B cell (primary cell): ENCODE measurements around the gene MATN3. TPM values are rescaled to one million over a fixed set of nuclear protein-coding genes. Genes with fewer than 3 reads are reported as not detected.

Experiments
- ATAC-seq: fragments of 200-7000 bp; cut with Tn5 transposase; one replicate; pipeline ENCODE4 v1.10.0; 2021; ENCODE audit warnings: low read depth, mild to moderate bottlenecking, moderate number of reproducible peaks, moderate library complexity
- CTCF ChIA-PET: fragments of 350-600 bp; sonication (Branson Sonifier 250); formaldehyde crosslinking; loops from one replicate; lab custom pipeline; 2021; ENCODE audit warnings: antibody characterized with exemption, inconsistent platforms; lab: Charles Lee
- POLR2A ChIA-PET: fragments of 350-600 bp; sonication (Branson Sonifier 250); formaldehyde crosslinking; loops from one replicate; lab custom pipeline; 2021; ENCODE audit warnings: antibody characterized with exemption; lab: Charles Lee
- DNase-seq: peaks from one replicate; pipeline ENCODE4 v3.0.0; 2013
- H2AFZ ChIP-seq: 2 replicates; pipeline ENCODE4 v1.6.1; 2012; ENCODE audit warnings: mild to moderate bottlenecking, low read depth, low read length; ENCODE audit not compliant: insufficient read depth, poor library complexity, severe bottlenecking
- H3K27ac ChIP-seq, 2 donors: 1 replicate in 1 of 2; 2 replicates in 1 of 2; pipeline ENCODE4 v1.5.1; 2012 to 2013; ENCODE audit warnings: low read length in 2 of 2, mild to moderate bottlenecking in 2 of 2, moderate library complexity in 1 of 2
- H3K27me3 ChIP-seq, 4 experiments: fragments of 200-600 bp in 1 of 4; sonication (generic) in 1 of 4; replicated peaks in 1 of 4; 1 replicate in 2 of 4; 2 replicates in 2 of 4; pipeline versions ENCODE4 v1.6.1 to v1.7.0; 2013 to 2016; ENCODE audit warnings: low read length in 3 of 4, mild to moderate bottlenecking in 2 of 4, mixed read lengths in 1 of 4, moderate library complexity in 1 of 4; ENCODE audit not compliant: insufficient read depth in 4 of 4, control insufficient read depth in 3 of 4; ENCODE audit errors: control extremely low read depth in 1 of 4
- H3K36me3 ChIP-seq, 2 experiments: replicated peaks in 1 of 2; 1 replicate in 1 of 2; 2 replicates in 1 of 2; pipeline versions ENCODE4 v1.6.1 to v1.7.1; 2013; ENCODE audit warnings: low read length in 1 of 2; ENCODE audit not compliant: insufficient read depth in 2 of 2, control insufficient read depth in 1 of 2; ENCODE audit errors: control extremely low read depth in 1 of 2, extremely low read depth in 1 of 2
- H3K4me1 ChIP-seq, 2 donors: fragments of 200-600 bp in 1 of 2; sonication (generic) in 1 of 2; 1 replicate in 1 of 2; 2 replicates in 1 of 2; pipeline versions ENCODE4 v1.5.1 to v1.6.1; 2013 to 2017; ENCODE audit warnings: low read length in 2 of 2; ENCODE audit not compliant: control insufficient read depth in 2 of 2, insufficient read depth in 2 of 2
- H3K4me2 ChIP-seq: replicated peaks from 2 replicates; pipeline ENCODE3; 2012; ENCODE audit warnings: mild to moderate bottlenecking, low read depth, low read length; ENCODE audit not compliant: poor library complexity, severe bottlenecking
- H3K4me3 ChIP-seq, 5 experiments: fragments of 200-600 bp in 1 of 5; sonication (generic) in 1 of 5; 1 replicate in 3 of 5; 2 replicates in 2 of 5; pipeline versions ENCODE4 v1.5.1 to v1.7.0; 2011 to 2016; ENCODE audit warnings: low read length in 4 of 5, mild to moderate bottlenecking in 4 of 5, low read depth in 2 of 5, control low read depth in 1 of 5, moderate library complexity in 1 of 5; ENCODE audit not compliant: insufficient read depth in 1 of 5; ENCODE audit errors: control extremely low read depth in 1 of 5, extremely low read depth in 1 of 5
- H3K79me2 ChIP-seq: fragments of 200-600 bp; sonication (generic); one replicate; pipeline ENCODE4 v1.6.0; 2016; ENCODE audit warnings: low read length; ENCODE audit not compliant: control insufficient read depth, insufficient read depth
- H3K9ac ChIP-seq: fragments of 200-600 bp; sonication (generic); 2 replicates; pipeline ENCODE4 v1.6.1; 2017; ENCODE audit warnings: mild to moderate bottlenecking, low read length, moderate library complexity
- H3K9me3 ChIP-seq, 3 donors: one replicate each; pipeline versions ENCODE4 v1.6.1 to v1.7.1; 2013; ENCODE audit warnings: low read length in 2 of 3; ENCODE audit not compliant: control insufficient read depth in 2 of 3, insufficient read depth in 1 of 3; ENCODE audit errors: control extremely low read depth in 1 of 3
- H4K20me1 ChIP-seq: 2 replicates; pipeline ENCODE4 v1.6.0; 2012; ENCODE audit warnings: mild to moderate bottlenecking, low read length; ENCODE audit not compliant: insufficient read depth, control insufficient read depth, poor library complexity, severe bottlenecking
- H3K27ac Mint-ChIP-seq: one replicate; pipeline ENCODE4 v1.8.0; 2021; ENCODE audit warnings: mixed read lengths
- H3K27me3 Mint-ChIP-seq: one replicate; pipeline ENCODE4 v1.8.0; 2021; ENCODE audit warnings: mixed read lengths
- H3K4me1 Mint-ChIP-seq: one replicate; pipeline ENCODE4 v1.8.0; 2021; ENCODE audit warnings: mixed read lengths
- H3K4me3 Mint-ChIP-seq: one replicate; pipeline ENCODE4 v1.8.0; 2021; ENCODE audit warnings: mixed read lengths
- H3K9me3 Mint-ChIP-seq: one replicate; pipeline ENCODE4 v1.8.0; 2022; ENCODE audit warnings: mixed read lengths; ENCODE audit not compliant: insufficient read depth
- EZH2 ChIP-seq: IDR thresholded peaks from 2 replicates; pipeline ENCODE4 v1.6.1; 2012; ENCODE audit warnings: borderline replicate concordance, low read depth, mild to moderate bottlenecking, moderate library complexity, low read length; ENCODE audit not compliant: insufficient read depth, poor library complexity, severe bottlenecking
- WGBS: methylation state at CpG from one replicate; pipeline ENCODE4 v1.1.5; 2013; ENCODE audit warnings: missing lambda C conversion rate; ENCODE audit not compliant: insufficient coverage; 5-methylcytosine and 5-hydroxymethylcytosine counted together
- intact Hi-C: fragments of 100-400 bp; cut with micrococcal nuclease; formaldehyde crosslinking; loops from one replicate; pipeline ENCODE4 v1.10.0; 2022
- polyA plus RNA-seq: library from polyadenylated mRNA; depleted of rRNA; stranded (reverse); fragments of >200 nt; gene quantifications from 2 replicates; pipeline ENCODE4 v1.2.3, GENCODE V29; 2012
- total RNA-seq, 2 donors: library from RNA; stranded (reverse); fragments of 120-200 nt in 1 of 2; gene quantifications; 1 replicate in 1 of 2; 2 replicates in 1 of 2; pipeline versions ENCODE4 v1.2.3 to v1.2.4, GENCODE V29; 2013 to 2022
- TF ChIP-seq, protein P1 (sequence below): fragments of 200-600 bp; IDR thresholded peaks from one replicate; pipeline ENCODE4 v1.8.0; 2022; ENCODE audit warnings: antibody characterized with exemption, mild to moderate bottlenecking

MATN3 gene
- total and polyA plus RNA-seq, 2 donors (not counting 1 experiment from before 2014, with no cell fraction given) = not detected

DNA sequence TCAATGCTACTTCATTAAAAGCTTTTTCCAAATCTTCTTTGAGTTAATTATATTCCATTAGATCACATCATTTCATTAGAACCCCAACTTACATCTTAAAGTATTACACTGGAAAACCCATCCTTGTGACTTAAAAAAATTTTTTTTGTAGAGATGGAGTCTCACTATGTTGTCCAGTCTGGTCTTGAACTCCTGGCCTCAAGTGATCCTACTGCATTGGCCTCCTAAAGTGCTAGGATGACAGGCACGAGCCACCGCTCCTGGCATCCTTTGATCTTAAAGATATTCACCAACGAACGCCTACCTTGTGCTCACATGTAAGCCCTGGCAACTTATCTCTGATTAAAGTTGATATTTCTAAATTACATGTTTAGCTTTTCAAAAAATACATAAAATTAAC lies 32.3 kb upstream of the MATN3 start:
- Mint-ChIP-seq H3K27me3 (no peaks in the 10 kb centered on the region), H3K9me3 (no peaks in the 10 kb centered on the region), H3K27ac (no peak overlapping the region), H3K4me3 (no peak overlapping the region), H3K4me1 (peaks cover 54% of the 10 kb centered on the region)
- H3K9me3 ChIP-seq = no peaks in the 10 kb centered on the region
- peaks cover 20 to 22% of the 10 kb centered on the region in 2 donors for H3K4me1 ChIP-seq
- H3K79me2 ChIP-seq = peaks cover 92% of the 10 kb centered on the region
- peaks cover 75% of the 10 kb centered on the region for H4K20me1 ChIP-seq
- no peak overlapping the region for H2AFZ ChIP-seq
- peaks cover 9 to 17% of the 10 kb centered on the region in 2 experiments for H3K36me3 ChIP-seq
- no peak overlapping the region for H3K9ac ChIP-seq
- WGBS = no CpG with 5 or more reads among the region's 4 CpGs
- TF ChIP-seq, protein P1, sequence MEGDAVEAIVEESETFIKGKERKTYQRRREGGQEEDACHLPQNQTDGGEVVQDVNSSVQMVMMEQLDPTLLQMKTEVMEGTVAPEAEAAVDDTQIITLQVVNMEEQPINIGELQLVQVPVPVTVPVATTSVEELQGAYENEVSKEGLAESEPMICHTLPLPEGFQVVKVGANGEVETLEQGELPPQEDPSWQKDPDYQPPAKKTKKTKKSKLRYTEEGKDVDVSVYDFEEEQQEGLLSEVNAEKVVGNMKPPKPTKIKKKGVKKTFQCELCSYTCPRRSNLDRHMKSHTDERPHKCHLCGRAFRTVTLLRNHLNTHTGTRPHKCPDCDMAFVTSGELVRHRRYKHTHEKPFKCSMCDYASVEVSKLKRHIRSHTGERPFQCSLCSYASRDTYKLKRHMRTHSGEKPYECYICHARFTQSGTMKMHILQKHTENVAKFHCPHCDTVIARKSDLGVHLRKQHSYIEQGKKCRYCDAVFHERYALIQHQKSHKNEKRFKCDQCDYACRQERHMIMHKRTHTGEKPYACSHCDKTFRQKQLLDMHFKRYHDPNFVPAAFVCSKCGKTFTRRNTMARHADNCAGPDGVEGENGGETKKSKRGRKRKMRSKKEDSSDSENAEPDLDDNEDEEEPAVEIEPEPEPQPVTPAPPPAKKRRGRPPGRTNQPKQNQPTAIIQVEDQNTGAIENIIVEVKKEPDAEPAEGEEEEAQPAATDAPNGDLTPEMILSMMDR = no peak
- TF ChIP-seq EZH2 = no peak
- ChIA-PET POLR2A (interaction anchor here (0.6 to 0.7 kb wide), 3 partner anchors 21 to 55 kb away, joined by 3 to 5 read pairs (median 5); partner anchors contain the start of gene WDR35), CTCF (interaction anchor here (0.9 to 1.4 kb wide), 2 partner anchors 8 to 29 kb away, joined by 3 to 6 read pairs; no protein-coding TSS in a partner anchor)
- intact Hi-C loops = no loop called here
- DNase-seq (no peak), ATAC-seq (no peak)
- no peak overlapping the region for H3K27ac ChIP-seq
- H3K4me3 ChIP-seq = no peak overlapping the region
- H3K4me2 ChIP-seq = no peak overlapping the region
- H3K27me3 ChIP-seq = no peaks in the 10 kb centered on the region

DNA sequence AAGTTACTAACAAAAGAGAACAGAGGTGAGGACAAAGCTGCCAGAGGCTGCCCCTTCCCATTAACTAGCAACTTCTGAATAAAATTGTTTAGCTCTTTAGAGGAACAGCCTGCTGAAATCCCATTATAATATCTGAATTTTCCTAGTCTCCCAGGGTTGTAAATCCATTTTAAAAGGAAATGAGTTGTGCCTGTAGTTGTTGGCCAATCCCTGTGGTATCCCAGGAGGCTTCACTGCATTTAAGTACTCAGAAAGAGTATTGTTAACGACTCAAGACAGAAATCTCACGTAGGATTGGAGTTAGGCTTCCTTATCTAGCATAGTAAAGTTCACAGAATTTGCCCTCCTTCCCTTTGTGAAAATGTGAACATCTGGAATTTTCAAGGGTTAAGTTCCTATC lies 30.1 kb upstream of the MATN3 start:
- intact Hi-C loops = no loop called here
- TF ChIP-seq EZH2 = no peak
- DNase-seq (no peak), ATAC-seq (no peak)
- H3K27me3 ChIP-seq = no peaks in the 10 kb centered on the region
- no peak overlapping the region for H3K9ac ChIP-seq
- Mint-ChIP-seq H3K27ac (no peak overlapping the region), H3K9me3 (no peaks in the 10 kb centered on the region), H3K4me1 (peaks cover 44% of the 10 kb centered on the region), H3K27me3 (no peaks in the 10 kb centered on the region), H3K4me3 (no peak overlapping the region)
- ChIA-PET POLR2A (no interaction called here), CTCF (interaction anchor here (3.9 kb wide), 1 partner anchor 27 kb away, joined by 16 read pairs; no protein-coding TSS in a partner anchor)
- WGBS = no CpG with 5 or more reads among the region's 2 CpGs
- H3K9me3 ChIP-seq = no peaks in the 10 kb centered on the region
- no peak overlapping the region for H3K4me3 ChIP-seq
- peaks cover 60% of the 10 kb centered on the region for H4K20me1 ChIP-seq
- H3K4me2 ChIP-seq = no peak overlapping the region
- H3K27ac ChIP-seq = no peak overlapping the region
- H2AFZ ChIP-seq = no peak overlapping the region
- H3K79me2 ChIP-seq = peaks cover 75% of the 10 kb centered on the region
- H3K36me3 ChIP-seq = peaks cover 13 to 37% of the 10 kb centered on the region in 2 experiments
- H3K4me1 ChIP-seq = peaks cover 3 to 4% of the 10 kb centered on the region in 2 donors
